ENCODE measurements around the gene NEURL3.
A peak's percentile ranks its signal among the peaks of the same experiment; 100 is the strongest.
"Not testable (repeated sequence)": the region's sequence is repeated elsewhere in the genome, so short reads cannot be mapped to it uniquely, and the experiment has no call there.

NEURL3 gene

DNA sequence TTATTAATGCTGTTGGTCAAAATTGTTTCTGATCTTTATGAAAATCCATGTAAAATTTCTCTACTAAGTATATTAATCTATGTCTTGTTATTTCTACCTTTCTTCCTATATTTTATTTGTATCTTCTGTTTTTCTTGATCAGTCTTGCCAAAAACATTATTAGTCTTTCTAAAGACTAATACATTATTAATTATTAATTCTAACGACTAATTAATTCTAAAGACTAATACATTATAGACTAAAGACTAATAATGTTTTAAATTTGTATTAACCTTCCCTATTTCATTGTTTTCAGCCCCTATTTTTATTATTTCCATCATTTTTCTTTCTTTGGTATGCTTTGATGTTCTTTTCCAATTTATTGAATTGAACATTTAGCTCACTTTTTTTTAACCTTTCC, 27.7 kb downstream of the NEURL3 start:
- DNase-seq: no peak

DNA sequence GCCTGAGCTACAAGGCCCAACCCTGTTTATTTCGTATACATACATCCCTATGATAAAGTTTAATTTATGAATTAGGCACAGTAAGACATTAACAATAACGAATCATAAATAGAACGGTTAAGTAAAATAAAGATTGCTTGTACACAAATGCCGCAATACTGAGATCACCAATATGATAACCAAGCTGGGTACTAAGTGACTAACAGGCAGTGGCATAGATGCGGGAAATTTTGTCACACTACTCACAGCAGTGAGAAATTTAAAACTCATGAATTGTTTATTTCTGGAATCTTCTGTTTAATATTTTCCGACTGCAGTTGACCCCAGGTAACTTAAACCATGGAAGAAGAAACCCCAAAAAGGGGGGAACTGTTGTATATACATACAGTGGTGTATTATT, 33.4 kb downstream of the NEURL3 start:
- DNase-seq: no peak

DNA sequence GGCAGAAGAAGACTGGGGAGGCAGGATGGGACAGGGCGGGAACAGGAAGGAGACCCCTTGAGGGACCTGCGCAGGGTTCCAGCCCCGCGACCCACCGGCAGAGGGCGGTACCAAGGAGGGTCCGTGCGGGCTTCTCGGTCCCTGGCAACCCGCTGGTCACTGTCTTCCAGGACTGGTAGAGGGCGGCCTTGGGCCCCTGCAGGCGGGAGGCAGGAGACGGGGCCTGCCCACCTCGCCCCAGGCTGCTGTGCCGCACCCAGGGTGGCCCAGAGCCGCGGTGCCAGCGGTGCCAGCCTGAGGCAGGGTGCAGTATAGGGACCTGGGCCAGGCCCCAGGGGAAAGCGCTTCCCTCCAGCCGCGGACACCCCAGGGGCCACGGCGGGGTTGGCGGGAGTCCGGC, 34.5 kb downstream of the NEURL3 start:
- DNase-seq: peak; percentile 67 to 75

- no peak for DNase-seq
Observed at GRCh38 chr2:96470109-96470508, 35.0 kb downstream of the NEURL3 start.

- DNase-seq: no peak
Observed at GRCh38 chr2:96468904-96469303, 36.3 kb downstream of the NEURL3 start.

- no peak for DNase-seq
Observed at GRCh38 chr2:96464651-96465050, 40.5 kb downstream of the NEURL3 start.

- DNase-seq: no peak
Observed at GRCh38 chr2:96464061-96464460, 41.1 kb downstream of the NEURL3 start.

- DNase-seq: no peak
Observed at GRCh38 chr2:96463119-96463518, 42.0 kb downstream of the NEURL3 start.

DNA sequence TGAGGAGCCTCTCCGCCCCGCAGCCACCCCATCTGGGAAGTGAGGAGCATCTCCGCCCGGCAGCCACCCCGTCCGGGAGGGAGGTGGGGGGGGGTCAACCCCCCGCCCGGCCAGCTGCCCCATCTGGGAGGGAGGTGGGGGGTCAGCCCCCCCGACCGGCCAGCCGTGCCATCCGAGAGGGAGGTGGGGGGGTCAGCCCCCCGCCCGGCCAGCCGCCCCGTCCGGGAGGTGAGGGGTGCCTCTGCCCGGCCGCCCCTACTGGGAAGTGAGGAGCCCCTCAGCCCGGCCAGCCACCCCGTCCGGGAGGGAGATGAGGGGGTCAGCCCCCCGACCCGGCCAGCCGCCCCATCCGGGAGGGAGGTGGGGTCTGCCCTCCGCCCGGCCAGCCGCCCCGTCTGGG, 43.5 kb downstream of the NEURL3 start:
- not testable (repeated sequence) for DNase-seq

DNA sequence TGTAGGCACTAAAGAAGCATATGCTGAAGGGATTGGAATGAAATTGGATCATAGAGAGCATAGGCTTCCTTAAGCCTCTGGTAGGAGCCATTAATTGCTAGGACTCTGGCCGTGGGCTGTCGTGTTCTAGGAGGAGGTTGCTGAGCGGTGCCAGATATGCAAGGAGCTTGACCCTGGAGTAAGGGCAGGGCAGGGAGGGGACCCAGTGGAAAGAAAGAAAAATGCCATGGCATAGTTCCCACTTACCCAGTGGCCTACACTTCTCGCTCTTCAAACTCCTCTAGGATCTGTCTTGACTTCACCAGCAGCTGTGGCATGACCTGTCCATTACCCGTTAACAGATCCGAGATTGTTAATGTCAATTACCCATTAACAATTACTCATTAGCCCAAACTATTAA, 53.1 kb downstream of the NEURL3 start:
- DNase-seq: no peak

GRCh38 chr2:96449637-96450036, 55.5 kb downstream of the NEURL3 start:
- DNase-seq: no peak

GRCh38 chr2:96449174-96449573, 56.0 kb downstream of the NEURL3 start:
- no peak for DNase-seq

- no peak for DNase-seq
Observed at GRCh38 chr2:96447726-96448125, 57.4 kb downstream of the NEURL3 start.
